ENCODE measurements around the gene SFMBT2. TPM values are rescaled to one million over a fixed set of nuclear protein-coding genes. Genes with fewer than 3 reads are reported as not detected.

The SFMBT2 gene
- total RNA-seq, 1 experiment from 2014 or later: 1.3 TPM

- no peaks in the 10 kb centered on the region for H3K4me1 ChIP-seq (ENCODE audit: control insufficient read depth, insufficient read depth, low read length)
- H3K27ac ChIP-seq (ENCODE audit: low read length): no peak overlapping the region
- ATAC-seq (no peak), DNase-seq (ENCODE audit: low read depth, low spot score) (no peak)
- H3K27me3 ChIP-seq (ENCODE audit: control insufficient read depth, insufficient read depth, low read length): peaks cover 2% of the 10 kb centered on the region; the same call in 1 of the 2 replicates
- intact Hi-C loops (cut with micrococcal nuclease; ENCODE audit: unreplicated experiment): no loop called here
- no peak overlapping the region for H3K4me3 ChIP-seq (ENCODE audit: low read depth in 2 of 2, low read length in 2 of 2)
- no peaks in the 10 kb centered on the region for H3K9me3 ChIP-seq (ENCODE audit: control insufficient read depth, insufficient read depth, low read depth, low read length)
- CTCF ChIA-PET: no interaction called here
- POLR2A ChIA-PET: no interaction called here
- no TSS peak for BruUV-seq (replicated peaks)
- no peaks in the 10 kb centered on the region for H3K36me3 ChIP-seq (ENCODE audit: control insufficient read depth, insufficient read depth, low read length)
- no peak for TF ChIP-seq SIN3A (IDR thresholded peaks at IDR 0.05; ENCODE audit: borderline replicate concordance, insufficient read depth, low read depth, low read length)
- TF ChIP-seq, protein P1, sequence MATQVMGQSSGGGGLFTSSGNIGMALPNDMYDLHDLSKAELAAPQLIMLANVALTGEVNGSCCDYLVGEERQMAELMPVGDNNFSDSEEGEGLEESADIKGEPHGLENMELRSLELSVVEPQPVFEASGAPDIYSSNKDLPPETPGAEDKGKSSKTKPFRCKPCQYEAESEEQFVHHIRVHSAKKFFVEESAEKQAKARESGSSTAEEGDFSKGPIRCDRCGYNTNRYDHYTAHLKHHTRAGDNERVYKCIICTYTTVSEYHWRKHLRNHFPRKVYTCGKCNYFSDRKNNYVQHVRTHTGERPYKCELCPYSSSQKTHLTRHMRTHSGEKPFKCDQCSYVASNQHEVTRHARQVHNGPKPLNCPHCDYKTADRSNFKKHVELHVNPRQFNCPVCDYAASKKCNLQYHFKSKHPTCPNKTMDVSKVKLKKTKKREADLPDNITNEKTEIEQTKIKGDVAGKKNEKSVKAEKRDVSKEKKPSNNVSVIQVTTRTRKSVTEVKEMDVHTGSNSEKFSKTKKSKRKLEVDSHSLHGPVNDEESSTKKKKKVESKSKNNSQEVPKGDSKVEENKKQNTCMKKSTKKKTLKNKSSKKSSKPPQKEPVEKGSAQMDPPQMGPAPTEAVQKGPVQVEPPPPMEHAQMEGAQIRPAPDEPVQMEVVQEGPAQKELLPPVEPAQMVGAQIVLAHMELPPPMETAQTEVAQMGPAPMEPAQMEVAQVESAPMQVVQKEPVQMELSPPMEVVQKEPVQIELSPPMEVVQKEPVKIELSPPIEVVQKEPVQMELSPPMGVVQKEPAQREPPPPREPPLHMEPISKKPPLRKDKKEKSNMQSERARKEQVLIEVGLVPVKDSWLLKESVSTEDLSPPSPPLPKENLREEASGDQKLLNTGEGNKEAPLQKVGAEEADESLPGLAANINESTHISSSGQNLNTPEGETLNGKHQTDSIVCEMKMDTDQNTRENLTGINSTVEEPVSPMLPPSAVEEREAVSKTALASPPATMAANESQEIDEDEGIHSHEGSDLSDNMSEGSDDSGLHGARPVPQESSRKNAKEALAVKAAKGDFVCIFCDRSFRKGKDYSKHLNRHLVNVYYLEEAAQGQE (IDR thresholded peaks at IDR 0.05; ENCODE audit: insufficient read depth in 1 of 2, low read depth in 2 of 2, low read length in 1 of 2): no peak
- TF ChIP-seq POLR2AphosphoS5 (IDR thresholded peaks at IDR 0.05; ENCODE audit: low read depth, low read length): no peak
- TF ChIP-seq, protein P2, sequence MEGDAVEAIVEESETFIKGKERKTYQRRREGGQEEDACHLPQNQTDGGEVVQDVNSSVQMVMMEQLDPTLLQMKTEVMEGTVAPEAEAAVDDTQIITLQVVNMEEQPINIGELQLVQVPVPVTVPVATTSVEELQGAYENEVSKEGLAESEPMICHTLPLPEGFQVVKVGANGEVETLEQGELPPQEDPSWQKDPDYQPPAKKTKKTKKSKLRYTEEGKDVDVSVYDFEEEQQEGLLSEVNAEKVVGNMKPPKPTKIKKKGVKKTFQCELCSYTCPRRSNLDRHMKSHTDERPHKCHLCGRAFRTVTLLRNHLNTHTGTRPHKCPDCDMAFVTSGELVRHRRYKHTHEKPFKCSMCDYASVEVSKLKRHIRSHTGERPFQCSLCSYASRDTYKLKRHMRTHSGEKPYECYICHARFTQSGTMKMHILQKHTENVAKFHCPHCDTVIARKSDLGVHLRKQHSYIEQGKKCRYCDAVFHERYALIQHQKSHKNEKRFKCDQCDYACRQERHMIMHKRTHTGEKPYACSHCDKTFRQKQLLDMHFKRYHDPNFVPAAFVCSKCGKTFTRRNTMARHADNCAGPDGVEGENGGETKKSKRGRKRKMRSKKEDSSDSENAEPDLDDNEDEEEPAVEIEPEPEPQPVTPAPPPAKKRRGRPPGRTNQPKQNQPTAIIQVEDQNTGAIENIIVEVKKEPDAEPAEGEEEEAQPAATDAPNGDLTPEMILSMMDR (IDR thresholded peaks at IDR 0.05): no peak
- no peak for TF ChIP-seq TCF7L2 (IDR thresholded peaks at IDR 0.05; ENCODE audit: low read depth, low read length)
- in situ Hi-C loops (cut with HindIII; ENCODE audit: low pct_unique_long_range_greater_than_20kb, low sequenced_read_pairs): no loop called here
Observed at GRCh38 chr10:7267142-7267541, 143.7 kb downstream of the SFMBT2 start.

DNA sequence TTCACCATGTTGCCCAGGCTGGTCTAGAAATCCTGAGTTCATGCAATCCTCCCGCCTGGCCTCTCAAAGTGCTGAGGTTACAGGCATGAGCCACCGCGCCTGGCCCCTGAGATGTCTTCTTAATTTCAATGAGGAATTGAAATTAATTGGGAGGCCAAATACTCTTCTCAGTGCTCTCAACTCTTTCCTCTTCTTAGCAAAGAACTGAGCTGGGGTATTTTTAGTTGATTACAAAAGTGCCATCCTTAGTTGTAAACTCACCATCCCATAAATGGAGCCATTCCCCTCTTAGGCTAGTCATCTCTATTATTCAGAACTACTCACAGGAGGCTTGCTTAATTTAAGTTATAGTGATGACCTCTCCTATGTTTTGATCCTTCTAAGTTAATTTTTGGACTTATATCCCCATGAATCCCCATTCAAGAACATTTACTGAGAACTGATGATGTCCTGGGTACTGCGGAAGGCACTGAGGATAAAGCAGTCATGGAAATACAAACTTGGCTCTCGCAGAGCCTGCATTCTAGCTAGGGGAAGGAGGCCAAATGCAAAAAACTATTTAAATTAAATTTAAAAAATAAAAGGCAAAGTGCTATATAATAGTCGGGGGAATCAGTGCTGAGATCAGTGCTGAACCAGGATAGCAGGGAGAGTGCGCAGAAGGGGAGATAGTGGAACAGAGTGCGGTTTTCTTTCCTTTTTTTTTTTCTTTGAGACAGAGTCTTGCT lies 145.3 kb downstream of the SFMBT2 start:
- Histone ChIP-seq H3K27ac (ENCODE audit: low read length) (no peak overlapping the region), H3K9me3 (ENCODE audit: control insufficient read depth, insufficient read depth, low read depth, low read length) (no peaks in the 10 kb centered on the region), H3K36me3 (ENCODE audit: control insufficient read depth, insufficient read depth, low read length) (no peaks in the 10 kb centered on the region), H3K27me3 (ENCODE audit: control insufficient read depth, insufficient read depth, low read length) (peaks cover 2% of the 10 kb centered on the region; the same call in 1 of the 2 replicates), H3K4me1 (ENCODE audit: control insufficient read depth, insufficient read depth, low read length) (no peaks in the 10 kb centered on the region), H3K4me3 (ENCODE audit: low read depth in 2 of 2, low read length in 2 of 2) (no peak overlapping the region)
- ChIA-PET CTCF (no interaction called here), POLR2A (no interaction called here)
- TF ChIP-seq, protein P1 (IDR thresholded peaks at IDR 0.05; ENCODE audit: insufficient read depth in 1 of 2, low read depth in 2 of 2, low read length in 1 of 2): no peak
- TF ChIP-seq TCF7L2 (IDR thresholded peaks at IDR 0.05; ENCODE audit: low read depth, low read length) (no peak), SIN3A (IDR thresholded peaks at IDR 0.05; ENCODE audit: borderline replicate concordance, insufficient read depth, low read depth, low read length) (no peak), POLR2AphosphoS5 (IDR thresholded peaks at IDR 0.05; ENCODE audit: low read depth, low read length) (no peak)
- TF ChIP-seq, protein P2 (IDR thresholded peaks at IDR 0.05): no peak
- intact Hi-C loops (cut with micrococcal nuclease; ENCODE audit: unreplicated experiment) (no loop called here), in situ Hi-C loops (cut with HindIII; ENCODE audit: low pct_unique_long_range_greater_than_20kb, low sequenced_read_pairs) (no loop called here)
- BruUV-seq (replicated peaks): no TSS peak
- no peak for ATAC-seq
- no peak for DNase-seq (ENCODE audit: low read depth, low spot score)

Measured in Panc1 (cell line).